HG03460 (cell line): ENCODE measurements around the gene DENND5A.
"Not testable (repeated sequence)": the region's sequence is repeated elsewhere in the genome, so short reads cannot be mapped to it uniquely, and the experiment has no call there.

ENCODE experiments used
- ATAC-seq: cut with Tn5 transposase; IDR thresholded peaks from one replicate; pipeline ENCODE4 v1.9.1; 2021; ENCODE audit not compliant: unreplicated experiment

Gene DENND5A

GRCh38 chr11:9103542-9104276 is 161.4 kb downstream of the DENND5A start:
- ATAC-seq: no peak

- ATAC-seq: no peak
Observed at GRCh38 chr11:9099617-9100016, 165.5 kb downstream of the DENND5A start.

- not testable (repeated sequence) for ATAC-seq
Observed at GRCh38 chr11:9098455-9098854, 166.7 kb downstream of the DENND5A start.

- ATAC-seq: not testable (repeated sequence)
Observed at GRCh38 chr11:9097186-9097943, 167.8 kb downstream of the DENND5A start.

GRCh38 chr11:9096427-9096826 is 168.7 kb downstream of the DENND5A start:
- no peak for ATAC-seq

GRCh38 chr11:9095421-9095820 is 169.7 kb downstream of the DENND5A start:
- ATAC-seq: no peak

- no peak for ATAC-seq
Observed at GRCh38 chr11:9094420-9094819, 170.7 kb downstream of the DENND5A start.

GRCh38 chr11:9092853-9093778 is 172.0 kb downstream of the DENND5A start:
- ATAC-seq: no peak

GRCh38 chr11:9092072-9092471 is 173.1 kb downstream of the DENND5A start:
- no peak for ATAC-seq

GRCh38 chr11:9091044-9091922 is 173.9 kb downstream of the DENND5A start, which contains the start of gene SCUBE2:
Gene SCUBE2 (minus strand): TSS chr11:9091599. CDS start chr11:9091528, 71 bp downstream.
- ATAC-seq: no peak

GRCh38 chr11:9090488-9091043 is 174.6 kb downstream of the DENND5A start:
- no peak for ATAC-seq

GRCh38 chr11:9089636-9090035 is 175.5 kb downstream of the DENND5A start:
- no peak for ATAC-seq

- ATAC-seq: no peak
Observed at GRCh38 chr11:9089061-9089460, 176.1 kb downstream of the DENND5A start.
